GM12873 (cell line): ENCODE measurements around the gene STT3A.
A peak's percentile ranks its signal among the peaks of the same experiment; 100 is the strongest.

Source experiments
- TF ChIP-seq, protein P1 (sequence below): IDR thresholded peaks from 2 replicates; pipeline ENCODE4 v1.5.1; 2012; ENCODE audit warnings: low read depth, mild to moderate bottlenecking, moderate library complexity, low read length, control low read depth; ENCODE audit not compliant: insufficient read depth; ENCODE audit errors: missing control alignments

STT3A gene

DNA sequence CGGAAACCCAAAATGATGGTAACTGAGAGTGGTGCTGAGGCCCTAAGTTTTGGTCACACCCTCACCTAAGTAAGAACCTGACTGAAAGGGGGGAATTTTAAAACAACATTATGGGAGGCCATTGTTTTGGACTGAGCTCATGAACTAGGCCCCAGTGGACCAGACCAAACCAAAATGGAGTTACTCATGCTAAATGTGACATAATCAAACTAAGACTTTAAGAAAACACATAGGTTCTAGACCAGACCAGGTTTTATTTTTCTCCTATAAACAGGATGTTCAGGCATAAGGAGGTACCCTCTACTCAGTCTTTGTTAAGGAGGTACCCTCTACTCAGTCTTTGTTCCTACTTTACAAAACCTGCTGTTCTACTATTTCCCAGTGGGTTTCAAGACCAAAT lies 30.7 kb upstream of the STT3A start:
- TF ChIP-seq, protein P1, sequence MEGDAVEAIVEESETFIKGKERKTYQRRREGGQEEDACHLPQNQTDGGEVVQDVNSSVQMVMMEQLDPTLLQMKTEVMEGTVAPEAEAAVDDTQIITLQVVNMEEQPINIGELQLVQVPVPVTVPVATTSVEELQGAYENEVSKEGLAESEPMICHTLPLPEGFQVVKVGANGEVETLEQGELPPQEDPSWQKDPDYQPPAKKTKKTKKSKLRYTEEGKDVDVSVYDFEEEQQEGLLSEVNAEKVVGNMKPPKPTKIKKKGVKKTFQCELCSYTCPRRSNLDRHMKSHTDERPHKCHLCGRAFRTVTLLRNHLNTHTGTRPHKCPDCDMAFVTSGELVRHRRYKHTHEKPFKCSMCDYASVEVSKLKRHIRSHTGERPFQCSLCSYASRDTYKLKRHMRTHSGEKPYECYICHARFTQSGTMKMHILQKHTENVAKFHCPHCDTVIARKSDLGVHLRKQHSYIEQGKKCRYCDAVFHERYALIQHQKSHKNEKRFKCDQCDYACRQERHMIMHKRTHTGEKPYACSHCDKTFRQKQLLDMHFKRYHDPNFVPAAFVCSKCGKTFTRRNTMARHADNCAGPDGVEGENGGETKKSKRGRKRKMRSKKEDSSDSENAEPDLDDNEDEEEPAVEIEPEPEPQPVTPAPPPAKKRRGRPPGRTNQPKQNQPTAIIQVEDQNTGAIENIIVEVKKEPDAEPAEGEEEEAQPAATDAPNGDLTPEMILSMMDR = no peak

GRCh38 chr11:125562430-125562829 lies 30.2 kb upstream of the STT3A start:
- TF ChIP-seq, protein P1 = no peak

GRCh38 chr11:125564357-125564756 lies 28.3 kb upstream of the STT3A start:
- TF ChIP-seq, protein P1 = no peak

DNA sequence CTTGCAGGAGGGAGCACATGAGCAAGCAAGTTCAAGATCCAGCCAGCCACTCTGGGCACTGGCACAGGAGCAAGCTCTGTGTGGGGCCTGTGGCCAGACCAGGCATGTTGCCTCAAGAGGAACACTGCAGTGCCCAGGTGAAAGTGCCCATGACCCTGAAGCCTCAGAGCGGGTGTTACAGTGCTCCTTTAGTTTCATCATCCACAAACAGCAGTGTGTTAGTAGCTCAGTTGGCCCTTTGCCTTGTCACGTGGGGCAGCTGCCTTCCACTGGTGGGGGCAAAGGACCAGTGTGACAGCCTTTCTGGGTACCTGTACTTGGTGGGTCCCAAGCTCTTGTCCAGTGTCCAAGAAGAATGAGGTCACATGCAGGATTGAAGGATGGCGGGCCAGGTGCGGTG lies 26.4 kb upstream of the STT3A start:
- TF ChIP-seq, protein P1 = no peak

- TF ChIP-seq, protein P1 = peak; percentile 75
These were observed 23.4 kb upstream of the STT3A start, which contains the start of gene EI24 for GRCh38 chr11:125568970-125569914. TSS of gene EI24 (plus strand) at chr11:125569477. CDS start at chr11:125572528, 3,051 bp downstream.

- TF ChIP-seq, protein P1 = no peak
These were observed 22.6 kb upstream of the STT3A start for GRCh38 chr11:125569915-125570621.

- TF ChIP-seq, protein P1 = no peak
These were observed 21.7 kb upstream of the STT3A start for GRCh38 chr11:125570952-125571351.
